ENCODE measurements around the gene HINT2. TPM values are rescaled to one million over a fixed set of nuclear protein-coding genes. Genes with fewer than 3 reads are reported as not detected.

HINT2 gene
- total and polyA plus RNA-seq, 5 donors, result 56.7 to 108 (median 60.4) TPM

GRCh38 chr9:35810122-35810521 lies 4.7 kb downstream of the HINT2 start:
- Histone ChIP-seq H3K4me1 (ENCODE audit: control insufficient read depth, insufficient read depth, low read length) (peaks cover 16% of the 10 kb centered on the region), H3K9me3 (ENCODE audit: control insufficient read depth, low read length) (no peaks in the 10 kb centered on the region), H3K4me3 (ENCODE audit: low read length) (no peak overlapping the region), H3K27me3 (ENCODE audit: control insufficient read depth, insufficient read depth) (no peaks in the 10 kb centered on the region), H3K27ac (ENCODE audit: low read length) (no peak overlapping the region)
- 93% methylated on average over 7 of the region's 7 CpGs for WGBS
- ATAC-seq (no peak), DNase-seq (no peak)
- intact Hi-C loops (cut with DNase I), result no loop called here

- ATAC-seq, result no peak
- H3K9me3 ChIP-seq (ENCODE audit: control insufficient read depth, low read length), result no peaks in the 10 kb centered on the region
- H3K27ac ChIP-seq (ENCODE audit: low read length), result no peak overlapping the region
- H3K4me1 ChIP-seq (ENCODE audit: control insufficient read depth, insufficient read depth, low read length), result peaks cover 9% of the 10 kb centered on the region
- WGBS, result 90% methylated on average over 9 of the region's 9 CpGs
- no peaks in the 10 kb centered on the region for H3K27me3 ChIP-seq (ENCODE audit: control insufficient read depth, insufficient read depth)
- no peak for DNase-seq
- intact Hi-C loops (cut with DNase I), result no loop called here
- H3K4me3 ChIP-seq (ENCODE audit: low read length), result no peak overlapping the region
Observed at GRCh38 chr9:35808433-35808832, 6.4 kb downstream of the HINT2 start.

GRCh38 chr9:35806101-35806500 lies 8.7 kb downstream of the HINT2 start:
- no peak for ATAC-seq
- no peaks in the 10 kb centered on the region for H3K9me3 ChIP-seq (ENCODE audit: control insufficient read depth, low read length)
- H3K27ac ChIP-seq (ENCODE audit: low read length), result no peak overlapping the region
- no peaks in the 10 kb centered on the region for H3K27me3 ChIP-seq (ENCODE audit: control insufficient read depth, insufficient read depth)
- WGBS, result 94% methylated on average over 8 of the region's 8 CpGs
- intact Hi-C loops (cut with DNase I), result no loop called here
- no peak for DNase-seq
- no peaks in the 10 kb centered on the region for H3K4me1 ChIP-seq (ENCODE audit: control insufficient read depth, insufficient read depth, low read length)
- no peak overlapping the region for H3K4me3 ChIP-seq (ENCODE audit: low read length)

DNA sequence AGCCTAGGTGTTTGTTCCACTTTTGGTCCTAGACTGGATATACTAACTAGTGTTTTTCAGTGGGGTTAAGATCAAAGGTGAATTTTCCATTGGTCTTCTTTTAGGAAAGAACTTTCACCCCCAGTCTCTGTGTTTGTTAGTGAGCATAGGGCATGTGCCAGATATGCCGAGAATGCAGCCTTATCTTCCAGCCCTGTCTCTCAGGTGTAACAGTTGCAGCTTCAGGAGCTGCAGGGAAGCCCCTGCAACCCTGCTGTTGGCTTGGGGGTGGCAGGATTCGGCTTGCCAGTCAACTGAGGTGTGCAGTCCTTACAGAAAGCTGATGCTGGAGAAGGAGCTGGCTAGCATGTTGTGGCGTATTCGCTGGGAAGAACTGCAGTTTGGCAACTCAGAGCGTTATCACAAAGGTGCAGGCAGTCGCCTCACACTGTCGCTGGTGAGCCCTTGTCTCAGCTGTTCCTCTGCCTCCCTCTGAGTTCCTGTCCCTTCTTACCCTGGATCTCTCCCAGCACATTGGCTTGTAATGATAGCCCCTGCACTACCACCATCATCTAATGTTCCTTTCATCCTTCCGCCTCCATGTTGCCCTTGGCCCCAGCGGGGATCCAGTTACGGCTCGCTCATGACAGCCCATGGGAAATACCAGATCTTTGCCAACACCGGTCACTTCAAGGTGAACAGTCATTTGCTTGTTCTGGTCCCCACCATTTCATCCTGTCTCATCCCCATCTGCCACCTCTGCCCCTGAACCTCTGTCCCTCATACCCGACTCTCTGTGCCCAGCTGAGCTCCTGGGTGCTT lies 13.3 kb downstream of the HINT2 start:
- Histone ChIP-seq H3K9me3 (ENCODE audit: control insufficient read depth, low read length) (no peaks in the 10 kb centered on the region), H3K27me3 (ENCODE audit: control insufficient read depth, insufficient read depth) (no peaks in the 10 kb centered on the region), H3K4me1 (ENCODE audit: control insufficient read depth, insufficient read depth, low read length) (no peaks in the 10 kb centered on the region), H3K27ac (ENCODE audit: low read length) (no peak overlapping the region), H3K4me3 (ENCODE audit: low read length) (no peak overlapping the region)
- WGBS, result 86% methylated on average over 13 of the region's 13 CpGs
- peak in 1 of 2 donors; percentile 17 for ATAC-seq
- intact Hi-C loops (cut with DNase I), result no loop called here
- DNase-seq, result no peak

GRCh38 chr9:35800530-35800929 lies 14.3 kb downstream of the HINT2 start:
- no peak for ATAC-seq
- Histone ChIP-seq H3K27ac (ENCODE audit: low read length) (no peak overlapping the region), H3K9me3 (ENCODE audit: control insufficient read depth, low read length) (no peaks in the 10 kb centered on the region), H3K4me3 (ENCODE audit: low read length) (no peak overlapping the region), H3K27me3 (ENCODE audit: control insufficient read depth, insufficient read depth) (no peaks in the 10 kb centered on the region), H3K4me1 (ENCODE audit: control insufficient read depth, insufficient read depth, low read length) (no peaks in the 10 kb centered on the region)
- intact Hi-C loops (cut with DNase I), result no loop called here
- DNase-seq, result no peak
- 78% methylated on average over 7 of the region's 7 CpGs for WGBS

GRCh38 chr9:35798658-35799374 lies 16.0 kb downstream of the HINT2 start:
- 89% methylated on average over 4 of the region's 4 CpGs for WGBS
- DNase-seq, result no peak
- Histone ChIP-seq H3K9me3 (ENCODE audit: control insufficient read depth, low read length) (no peaks in the 10 kb centered on the region), H3K27ac (ENCODE audit: low read length) (no peak overlapping the region), H3K4me3 (ENCODE audit: low read length) (no peak overlapping the region), H3K27me3 (ENCODE audit: control insufficient read depth, insufficient read depth) (no peaks in the 10 kb centered on the region), H3K4me1 (ENCODE audit: control insufficient read depth, insufficient read depth, low read length) (no peaks in the 10 kb centered on the region)
- no peak for ATAC-seq
- intact Hi-C loops (cut with DNase I), result no loop called here

GRCh38 chr9:35797311-35798109 lies 17.3 kb downstream of the HINT2 start:
- Histone ChIP-seq H3K4me3 (ENCODE audit: low read length) (no peak overlapping the region), H3K27me3 (ENCODE audit: control insufficient read depth, insufficient read depth) (no peaks in the 10 kb centered on the region), H3K9me3 (ENCODE audit: control insufficient read depth, low read length) (no peaks in the 10 kb centered on the region), H3K27ac (ENCODE audit: low read length) (no peak overlapping the region), H3K4me1 (ENCODE audit: control insufficient read depth, insufficient read depth, low read length) (no peaks in the 10 kb centered on the region)
- DNase-seq, result no peak
- 81% methylated on average over 6 of the region's 6 CpGs for WGBS
- no peak for ATAC-seq
- intact Hi-C loops (cut with DNase I), result no loop called here

DNA sequence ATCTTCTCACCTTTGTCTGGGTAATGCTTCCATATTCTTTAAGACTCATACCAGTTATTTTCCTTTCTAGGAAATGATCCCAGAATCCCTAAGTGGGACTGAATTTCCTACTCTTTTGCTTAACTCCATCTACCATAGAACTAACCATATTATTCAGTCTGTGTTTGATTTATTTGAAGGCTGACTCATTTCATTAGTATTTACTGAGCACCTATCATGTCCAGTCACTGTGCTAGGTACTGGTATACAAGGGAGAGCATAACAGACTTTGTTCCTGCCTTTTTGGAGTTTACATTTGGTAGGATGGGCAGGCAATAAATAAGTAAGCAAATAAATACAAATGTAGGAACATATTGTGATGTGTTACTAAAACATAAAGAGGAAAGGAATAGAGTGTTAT lies 19.1 kb downstream of the HINT2 start:
- DNase-seq, result no peak
- H3K27ac ChIP-seq (ENCODE audit: low read length), result no peak overlapping the region
- no peak overlapping the region for H3K4me3 ChIP-seq (ENCODE audit: low read length)
- no peak for ATAC-seq
- intact Hi-C loops (cut with DNase I), result no loop called here
- no peaks in the 10 kb centered on the region for H3K27me3 ChIP-seq (ENCODE audit: control insufficient read depth, insufficient read depth)
- H3K9me3 ChIP-seq (ENCODE audit: control insufficient read depth, low read length), result no peaks in the 10 kb centered on the region
- no peaks in the 10 kb centered on the region for H3K4me1 ChIP-seq (ENCODE audit: control insufficient read depth, insufficient read depth, low read length)

- Histone ChIP-seq H3K4me3 (ENCODE audit: low read length) (no peak overlapping the region), H3K27me3 (ENCODE audit: control insufficient read depth, insufficient read depth) (no peaks in the 10 kb centered on the region), H3K9me3 (ENCODE audit: control insufficient read depth, low read length) (no peaks in the 10 kb centered on the region), H3K4me1 (ENCODE audit: control insufficient read depth, insufficient read depth, low read length) (no peaks in the 10 kb centered on the region), H3K27ac (ENCODE audit: low read length) (no peak overlapping the region)
- no peak for DNase-seq
- 45% methylated on average over 2 of the region's 2 CpGs for WGBS
- ATAC-seq, result no peak
- intact Hi-C loops (cut with DNase I), result loop anchor here in 3 of 4 donors (5.0 kb wide), 2 partner anchors 34 to 89 kb away; partner anchors contain the start of genes FAM221B (in 1 of the 3) and TMEM8B (in 1 of the 3)
Observed at GRCh38 chr9:35793461-35793860, 21.4 kb downstream of the HINT2 start.

DNA sequence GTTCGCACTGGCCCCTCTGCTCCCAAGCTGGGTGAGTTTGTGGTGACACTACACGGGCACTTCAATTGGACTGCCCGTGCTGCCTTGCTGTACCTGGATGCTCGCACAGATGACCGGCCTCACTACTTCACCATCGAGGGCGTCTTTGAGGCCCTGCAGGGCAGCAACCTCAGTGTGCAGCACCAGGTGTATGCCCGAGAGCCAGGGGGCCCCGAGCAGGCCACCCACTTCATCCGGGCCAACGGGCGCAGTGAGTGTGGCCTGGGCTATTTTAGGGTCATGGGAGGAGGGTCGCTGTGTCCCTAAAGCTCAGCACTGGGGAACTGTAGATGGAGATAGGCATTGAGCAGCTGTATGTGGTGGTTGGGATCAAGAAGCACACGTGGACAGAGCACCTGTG lies 22.0 kb downstream of the HINT2 start:
- 89% methylated on average over 14 of the region's 14 CpGs for WGBS
- ATAC-seq (no peak), DNase-seq (peak in 2 of 3 donors; percentile 22 to 49)
- Histone ChIP-seq H3K4me3 (ENCODE audit: low read length) (no peak overlapping the region), H3K4me1 (ENCODE audit: control insufficient read depth, insufficient read depth, low read length) (no peaks in the 10 kb centered on the region), H3K9me3 (ENCODE audit: control insufficient read depth, low read length) (no peaks in the 10 kb centered on the region), H3K27ac (ENCODE audit: low read length) (no peak overlapping the region), H3K27me3 (ENCODE audit: control insufficient read depth, insufficient read depth) (no peaks in the 10 kb centered on the region)
- intact Hi-C loops (cut with DNase I), result loop anchor here in 3 of 4 donors (5.0 kb wide), 2 partner anchors 34 to 89 kb away; partner anchors contain the start of genes FAM221B (in 1 of the 3) and TMEM8B (in 1 of the 3)

Measured in right cardiac atrium (tissue), 5 donors.